Gastrocnemius medialis (tissue), 4 donors: ENCODE measurements around the gene EMILIN2.

Experiments used
- CTCF ChIP-seq, 5 experiments: fragments of 450-650 bp in 3 of 5; fragments of 200-600 bp in 2 of 5; sonication (generic) in 2 of 5; IDR thresholded peaks in 4 of 5; conservative IDR thresholded peaks in 1 of 5; 1 replicate in 4 of 5; 2 replicates in 1 of 5; pipeline ENCODE4 v1.5.1; 2016 to 2019; ENCODE audit warnings: antibody characterized with exemption in 5 of 5, mild to moderate bottlenecking in 3 of 5, moderate library complexity in 3 of 5
- POLR2A ChIP-seq, 2 donors: fragments of 450-650 bp; IDR thresholded peaks; one replicate each; pipeline ENCODE4 v1.6.1; 2017; ENCODE audit warnings: antibody characterized with exemption in 2 of 2, mild to moderate bottlenecking in 2 of 2, moderate library complexity in 2 of 2

DNA sequence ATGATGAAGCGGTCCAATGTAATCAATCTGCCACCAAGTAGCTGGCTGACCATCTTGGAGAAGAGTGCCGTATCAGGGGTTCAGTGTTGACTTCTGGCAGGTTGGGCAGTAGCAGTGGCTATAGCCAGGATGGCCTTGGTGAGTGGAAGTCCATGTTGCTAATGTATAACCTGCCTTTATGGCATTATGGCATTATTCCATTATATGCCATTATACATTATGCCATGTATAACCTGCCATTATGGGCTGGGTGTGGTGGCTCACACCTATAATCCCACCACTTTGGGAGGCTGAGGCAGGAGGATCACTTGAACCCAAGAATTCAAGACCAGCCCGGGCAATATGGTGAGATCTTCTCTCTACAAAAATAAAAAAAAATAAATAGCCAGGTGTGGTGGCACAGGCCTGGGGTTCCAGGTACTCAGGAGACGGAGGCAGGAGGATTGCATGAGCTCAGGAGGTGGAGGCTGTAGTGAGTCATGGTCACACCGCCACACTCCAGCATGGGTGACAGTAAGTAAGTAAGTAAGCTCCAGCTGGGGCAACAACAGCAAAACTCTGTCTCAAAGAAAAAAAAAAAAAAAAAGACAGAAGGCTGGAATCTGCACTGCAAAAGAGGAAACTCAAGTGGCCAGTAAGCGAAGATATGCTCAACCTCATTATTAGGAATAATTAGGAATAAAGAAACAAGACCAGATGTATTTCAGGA, 24.4 kb upstream of the EMILIN2 start:
- no peak for TF ChIP-seq CTCF (IDR thresholded peaks at IDR 0.05 in 4 of 5, conservative IDR thresholded peaks at IDR 0.05 in 1 of 5)
- TF ChIP-seq POLR2A (IDR thresholded peaks at IDR 0.05): no peak
